Bronchial epithelial cell (primary cell): Measurements from ENCODE around the gene TSHZ3. TPM values are rescaled to one million over a fixed set of nuclear protein-coding genes. Genes with fewer than 3 reads are reported as not detected.

Experiments
- DNase-seq: peaks from one replicate; pipeline ENCODE4 v3.0.0-alpha.2; 2010; ENCODE audit warnings: low read depth
- FAIRE-seq: peaks from 2 replicates; lab custom pipeline; 2011; peaks lifted over from hg19 to GRCh38; lab: Jason Lieb, UNC
- H3K27me3 ChIP-seq: 2 replicates; pipeline ENCODE4 v1.5.1; 2011; ENCODE audit warnings: low read length; ENCODE audit not compliant: control insufficient read depth, insufficient read depth
- H3K36me3 ChIP-seq: 2 replicates; pipeline ENCODE4 v1.5.1; 2011; ENCODE audit warnings: low read length; ENCODE audit not compliant: control insufficient read depth, insufficient read depth
- H3K4me3 ChIP-seq: 2 replicates; pipeline ENCODE4 v1.5.1; 2011; ENCODE audit warnings: mild to moderate bottlenecking, low read depth, low read length, control low read depth
- CTCF ChIP-seq: IDR thresholded peaks from 2 replicates; pipeline ENCODE4 v1.5.1; 2011; ENCODE audit warnings: mild to moderate bottlenecking, moderate library complexity, low read length, control low read depth, inconsistent platforms; ENCODE audit not compliant: insufficient read depth, severe bottlenecking
- total RNA-seq: library from RNA; depleted of rRNA; stranded (reverse); fragments of >200 nt; gene quantifications from 2 replicates; pipeline ENCODE4 v1.2.1, GENCODE V29; 2014

Gene TSHZ3
- total RNA-seq, 1 donor from 2014 or later, result 1.6 TPM

- no peak for TF ChIP-seq CTCF
- Histone ChIP-seq H3K27me3 (no peaks in the 10 kb centered on the region), H3K36me3 (no peaks in the 10 kb centered on the region), H3K4me3 (no peak overlapping the region)
- no peak for FAIRE-seq
- DNase-seq, result no peak
These were observed 48.8 kb downstream of the TSHZ3 start for GRCh38 chr19:31300422-31300821.

GRCh38 chr19:31299665-31300064, 49.6 kb downstream of the TSHZ3 start:
- H3K36me3 ChIP-seq, result no peaks in the 10 kb centered on the region
- H3K4me3 ChIP-seq, result no peak overlapping the region
- no peak for TF ChIP-seq CTCF
- FAIRE-seq, result no peak
- no peak for DNase-seq
- no peaks in the 10 kb centered on the region for H3K27me3 ChIP-seq

GRCh38 chr19:31297991-31298390, 51.2 kb downstream of the TSHZ3 start:
- no peak for TF ChIP-seq CTCF
- no peak for FAIRE-seq
- Histone ChIP-seq H3K36me3 (no peaks in the 10 kb centered on the region), H3K4me3 (no peak overlapping the region), H3K27me3 (no peaks in the 10 kb centered on the region)
- no peak for DNase-seq

GRCh38 chr19:31296741-31297390, 52.4 kb downstream of the TSHZ3 start:
- DNase-seq (no peak), FAIRE-seq (peak; percentile 7)
- Histone ChIP-seq H3K36me3 (no peaks in the 10 kb centered on the region), H3K4me3 (no peak overlapping the region), H3K27me3 (no peaks in the 10 kb centered on the region)
- no peak for TF ChIP-seq CTCF

- TF ChIP-seq CTCF, result no peak
- Histone ChIP-seq H3K36me3 (no peaks in the 10 kb centered on the region), H3K4me3 (no peak overlapping the region), H3K27me3 (no peaks in the 10 kb centered on the region)
- FAIRE-seq (no peak), DNase-seq (no peak)
These were observed 55.0 kb downstream of the TSHZ3 start for GRCh38 chr19:31294189-31294588.
